GM19397 (cell line): ENCODE data around the gene TMSB4X.
"Not testable (repeated sequence)": the region's sequence is repeated elsewhere in the genome, so short reads cannot be mapped to it uniquely, and the experiment has no call there.

ENCODE experiments used
- ATAC-seq: cut with Tn5 transposase; IDR thresholded peaks from one replicate; pipeline ENCODE4 v1.9.1; 2021; ENCODE audit warnings: mild to moderate bottlenecking, moderate library complexity; ENCODE audit not compliant: unreplicated experiment

The TMSB4X gene

DNA sequence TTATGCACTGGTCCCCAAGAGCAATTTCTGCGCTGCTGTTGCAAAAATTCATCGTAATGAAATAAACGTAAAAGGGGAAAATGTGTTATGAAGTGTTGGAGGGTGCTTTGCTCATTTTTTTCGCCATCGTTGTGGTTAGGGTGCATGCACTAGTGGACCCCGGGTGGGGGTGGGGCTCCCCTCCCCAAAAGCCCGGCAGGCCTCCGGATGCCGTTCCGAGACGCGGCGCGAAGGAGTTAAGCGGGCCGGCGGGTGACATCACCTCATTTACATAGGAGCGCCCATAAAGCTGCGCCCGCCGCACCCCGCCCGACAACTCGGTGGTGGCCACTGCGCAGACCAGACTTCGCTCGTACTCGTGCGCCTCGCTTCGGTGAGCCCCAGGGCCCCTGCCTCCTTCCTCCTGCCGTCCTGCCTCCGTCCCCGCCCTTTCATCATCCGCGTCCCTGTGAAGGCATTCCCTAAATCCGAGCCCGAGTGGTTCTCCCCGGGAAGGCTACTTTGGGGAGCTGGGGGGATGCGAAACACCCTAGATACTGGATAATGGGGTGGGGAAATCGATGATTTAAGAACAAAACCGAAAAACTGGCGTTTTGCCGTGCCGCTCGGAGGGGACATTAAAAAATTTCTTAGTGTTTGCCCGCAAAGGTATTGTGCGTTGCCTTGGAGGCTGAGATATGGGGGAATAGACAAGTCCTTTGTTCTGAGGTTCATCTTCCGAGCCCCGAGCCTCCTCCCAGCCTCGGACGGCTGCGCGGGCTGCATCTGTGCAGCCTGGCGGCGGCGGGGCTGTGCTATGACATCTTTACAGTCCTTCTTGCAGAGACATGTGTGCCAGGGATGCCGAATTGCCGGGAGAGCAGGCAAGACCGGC is at the start of gene TMSB4X:
TMSB4X (plus strand) TSS at position 315 of the 874 bp plus-strand sequence.
- peak; percentile 41 for ATAC-seq

DNA sequence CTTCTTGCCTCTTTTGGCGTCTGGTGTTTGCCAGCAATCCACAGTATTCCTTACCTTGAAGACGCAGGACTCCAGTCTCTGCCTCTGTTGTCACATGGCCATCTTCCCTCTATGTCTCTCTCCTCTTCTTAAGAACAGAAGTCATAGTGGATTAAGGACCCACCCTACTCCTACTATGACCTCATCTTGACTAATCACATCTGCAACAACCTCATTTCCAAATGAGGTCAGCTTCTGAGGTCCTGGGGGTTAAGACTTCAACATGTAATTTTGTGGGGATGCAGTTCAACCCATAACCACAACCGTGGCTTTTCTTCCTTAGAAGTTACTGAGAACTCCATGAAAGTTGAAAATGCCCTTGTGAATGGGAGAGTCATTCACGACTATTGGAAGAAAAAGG is 45.2 kb upstream of the TMSB4X start:
- no peak for ATAC-seq

DNA sequence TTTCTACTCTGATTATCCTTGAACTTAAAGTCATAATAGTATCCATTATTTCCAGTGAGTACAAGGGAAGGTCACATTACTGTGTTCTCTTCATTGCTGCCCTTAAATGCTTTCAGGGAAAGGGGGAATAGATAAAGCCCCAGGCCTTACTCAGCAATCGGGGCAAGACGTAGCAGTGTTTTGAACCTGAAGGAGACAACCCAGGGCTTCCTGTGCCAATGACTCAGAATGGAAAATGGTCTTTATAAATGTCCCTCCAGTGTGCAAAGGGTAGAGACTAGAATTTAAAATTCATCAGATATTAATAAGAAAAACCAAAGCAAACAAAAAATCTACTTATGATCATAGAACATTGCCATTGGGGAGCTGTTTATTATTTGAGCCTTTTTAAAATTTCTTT is 44.8 kb upstream of the TMSB4X start:
- no peak for ATAC-seq

DNA sequence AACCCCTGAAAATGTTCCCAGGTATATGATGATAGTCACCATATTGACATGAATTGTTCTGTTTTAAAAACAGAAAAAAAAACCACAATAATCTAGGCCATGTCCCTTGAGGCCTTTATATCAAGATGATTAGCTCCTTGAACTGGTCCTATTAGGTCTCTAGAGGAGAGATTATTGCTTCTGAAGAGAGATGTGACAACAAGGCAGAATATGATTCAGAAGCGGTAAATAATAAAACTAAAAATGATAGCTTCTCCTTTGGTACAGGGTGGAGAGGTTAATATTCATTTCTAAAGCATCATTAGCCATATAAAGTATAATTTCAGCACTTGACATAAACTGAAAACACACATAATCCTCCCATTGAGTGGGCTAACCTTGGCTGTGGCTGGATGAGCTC is 42.7 kb upstream of the TMSB4X start:
- ATAC-seq, result no peak

DNA sequence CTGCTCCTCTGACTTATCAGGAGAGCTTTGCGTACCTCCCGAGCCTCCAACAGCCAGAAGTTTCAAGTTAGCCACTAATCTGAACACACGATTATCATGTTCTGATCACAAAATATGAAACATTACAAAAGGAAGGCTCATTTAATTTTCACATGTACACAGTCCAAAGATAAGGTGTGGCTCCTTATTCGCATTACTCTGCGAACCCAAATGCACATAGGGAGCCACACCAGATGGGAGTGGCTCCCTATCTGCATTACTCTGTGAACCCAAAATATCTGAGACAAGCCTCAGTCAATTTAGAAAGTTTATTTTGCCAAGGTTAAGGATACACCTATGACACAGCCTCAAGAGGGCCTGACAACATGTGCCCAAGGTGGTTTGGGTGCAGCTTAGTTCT is 40.1 kb upstream of the TMSB4X start:
- no peak for ATAC-seq

DNA sequence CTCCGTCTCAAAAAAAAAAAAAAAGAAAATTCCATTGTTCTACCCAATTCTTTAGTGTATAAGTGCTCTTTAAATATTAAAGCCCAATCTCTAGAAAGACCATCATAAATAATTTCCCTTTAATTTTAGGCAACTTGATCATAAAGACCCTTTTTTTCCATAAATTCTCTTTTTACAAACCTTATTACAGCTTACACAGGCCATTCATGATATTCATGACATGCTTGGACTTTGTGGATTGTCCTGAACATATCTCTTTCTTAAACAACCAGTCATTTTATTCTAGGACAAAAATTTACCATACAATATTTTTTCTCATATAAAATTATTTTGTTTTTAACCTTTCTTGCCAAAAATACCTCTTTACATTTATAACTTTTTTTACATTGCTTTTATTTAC is 38.0 kb upstream of the TMSB4X start:
- no peak for ATAC-seq

DNA sequence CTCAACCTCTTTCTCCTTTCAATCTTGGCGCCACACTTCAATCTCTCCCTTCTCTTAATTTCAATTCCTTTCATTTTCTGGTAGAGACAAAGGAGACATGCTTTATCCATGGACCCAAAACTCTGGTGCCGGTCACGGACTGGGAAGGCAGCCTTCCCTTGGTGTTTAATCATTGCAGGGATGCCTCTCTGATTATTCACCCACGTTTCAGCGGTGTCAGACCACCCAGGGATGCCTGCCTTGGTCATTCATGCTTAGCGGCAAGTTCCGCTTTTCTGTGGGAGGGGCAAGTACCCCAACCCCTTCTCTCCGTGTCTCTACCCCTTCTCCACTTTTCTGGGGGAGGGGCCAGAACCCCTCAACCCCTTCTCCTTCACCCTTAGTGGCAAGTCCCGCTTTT is 34.4 kb upstream of the TMSB4X start:
- ATAC-seq, result not testable (repeated sequence)

DNA sequence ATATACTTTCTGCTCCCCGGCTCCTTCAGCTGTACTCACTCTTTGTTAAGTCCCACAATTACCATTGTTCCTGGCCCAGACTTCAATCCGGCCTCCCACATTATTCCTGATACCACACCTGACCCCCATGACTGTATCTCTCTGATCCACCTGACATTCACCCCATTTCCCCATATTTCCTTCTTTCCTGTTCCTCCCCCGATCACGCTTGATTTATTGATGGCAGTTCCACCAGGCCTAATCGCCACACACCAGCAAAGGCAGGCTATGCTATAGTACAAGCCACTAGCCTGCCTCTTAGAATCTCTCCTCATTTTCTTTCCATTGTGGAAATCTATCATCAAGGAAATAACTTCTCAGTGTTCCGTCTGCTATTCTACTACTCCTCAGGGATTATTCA is 31.3 kb upstream of the TMSB4X start:
- ATAC-seq, result not testable (repeated sequence)

DNA sequence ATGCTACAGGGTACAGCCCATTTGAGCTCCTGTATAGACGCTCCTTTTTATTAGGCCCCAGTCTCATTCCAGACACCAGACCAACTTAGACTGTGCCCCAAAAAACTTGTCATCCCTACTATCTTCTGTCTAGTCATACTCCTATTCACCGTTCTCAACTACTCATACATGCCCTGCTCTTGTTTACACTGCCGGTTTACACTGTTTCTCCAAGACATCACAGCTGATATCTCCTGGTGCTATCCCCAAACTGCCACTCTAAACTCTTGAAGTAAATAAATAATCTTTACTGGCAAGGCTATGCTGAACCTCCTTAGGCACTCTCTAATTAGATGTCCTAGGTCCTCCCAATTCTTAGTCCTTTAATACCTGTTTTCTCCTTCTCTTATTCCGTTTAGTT is 30.5 kb upstream of the TMSB4X start:
- not testable (repeated sequence) for ATAC-seq

DNA sequence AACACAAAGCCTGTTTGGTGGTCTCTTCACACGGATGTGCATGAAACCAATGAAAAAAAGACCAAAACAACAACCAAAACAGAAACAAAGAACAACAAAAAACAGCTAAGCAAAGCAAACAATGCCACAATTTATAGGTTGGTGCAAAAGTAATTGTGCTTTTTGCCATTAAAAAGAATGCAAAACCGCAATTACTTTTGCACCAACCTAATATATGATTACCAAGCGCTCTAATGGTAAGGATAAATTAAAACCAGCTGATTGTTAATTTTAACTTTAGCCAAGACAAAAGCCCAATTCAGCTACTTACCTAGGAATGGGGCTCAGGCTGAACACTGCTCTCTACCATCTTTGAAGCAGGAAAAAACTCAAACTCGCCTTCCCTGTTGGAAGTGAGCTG is 29.4 kb upstream of the TMSB4X start:
- ATAC-seq, result no peak

DNA sequence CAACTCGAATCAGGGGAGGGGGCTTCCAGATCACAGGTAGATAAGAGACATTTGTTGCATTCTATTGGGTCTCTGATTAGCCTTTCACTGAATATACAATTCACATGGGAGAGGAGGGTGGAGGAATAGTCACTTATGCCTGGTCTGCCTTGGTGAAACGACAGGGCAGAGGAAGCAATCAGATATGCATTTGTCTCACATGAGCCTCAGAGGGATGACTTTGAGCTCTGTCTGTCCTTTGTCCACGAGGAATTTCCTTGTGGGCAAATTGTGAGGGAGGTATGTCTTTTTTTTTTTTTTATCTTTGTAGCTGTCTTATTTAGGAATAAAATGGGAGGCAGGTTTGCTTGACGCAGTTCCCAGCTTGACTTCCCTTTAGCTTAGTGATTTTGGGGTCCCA is 28.5 kb upstream of the TMSB4X start:
- no peak for ATAC-seq

DNA sequence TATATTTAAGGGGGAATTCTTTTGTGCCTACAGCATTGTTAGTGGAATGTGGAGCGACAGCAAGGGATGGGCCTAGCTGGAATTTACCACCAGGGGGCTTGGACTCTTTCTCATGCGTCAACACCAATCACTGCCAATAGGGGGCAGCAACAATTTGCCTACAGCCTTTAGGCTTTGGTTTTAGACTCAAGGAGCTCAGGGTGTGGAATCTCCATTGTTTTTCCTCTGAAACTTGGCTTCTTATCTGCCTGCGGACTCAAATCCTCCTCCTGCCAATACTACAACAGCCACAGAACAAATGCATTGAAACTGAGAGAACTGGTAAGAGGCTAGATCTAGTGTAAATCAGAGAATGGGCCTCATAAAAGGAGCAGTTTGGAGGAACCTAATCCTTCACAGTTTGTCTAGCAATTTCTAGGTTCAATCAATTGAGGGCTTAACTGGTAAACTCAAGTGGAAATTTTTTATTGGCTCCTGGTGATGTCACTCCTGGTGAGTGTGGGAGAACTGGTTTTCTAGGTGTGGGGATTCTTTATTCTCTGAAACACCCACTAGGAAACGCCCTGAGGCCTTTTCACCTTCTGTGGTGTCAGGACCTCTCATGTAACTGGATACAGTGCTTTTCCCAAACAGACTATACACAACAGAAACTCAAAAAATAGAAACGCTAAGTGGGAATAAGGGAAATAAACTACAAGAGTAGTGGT is 27.9 kb upstream of the TMSB4X start:
- ATAC-seq, result no peak

DNA sequence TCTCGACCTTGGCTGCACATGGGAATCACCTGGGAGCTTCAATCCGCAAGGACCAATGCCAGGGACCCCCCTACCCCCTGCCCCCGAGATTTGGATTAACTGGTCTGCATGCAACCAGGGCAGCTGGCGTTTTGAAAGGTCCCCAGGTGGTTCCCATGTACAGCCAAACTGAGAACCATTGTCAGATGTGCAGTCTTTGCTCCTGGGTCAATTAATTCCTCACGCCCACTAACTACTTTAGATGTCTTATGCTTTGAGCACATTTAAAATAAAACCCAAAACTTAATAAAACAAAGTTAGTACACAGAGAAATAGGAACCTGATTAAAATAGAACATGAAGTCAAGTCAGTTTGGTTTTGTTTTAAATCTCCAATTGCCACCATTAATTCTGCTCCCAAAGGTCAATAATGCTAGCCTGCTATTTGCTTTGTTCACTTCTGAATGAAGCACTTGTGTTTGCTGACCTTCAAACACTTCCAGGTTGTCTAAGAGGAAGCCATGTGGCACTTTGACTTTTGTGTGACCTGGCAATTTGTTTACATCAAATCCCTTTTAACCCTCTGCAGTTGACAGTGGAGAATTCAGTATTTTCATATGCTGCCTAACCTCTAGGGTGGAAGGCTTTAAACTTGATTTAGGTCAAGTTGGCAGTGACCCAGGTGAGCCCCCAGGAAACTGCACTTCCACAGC is 27.2 kb upstream of the TMSB4X start:
- no peak for ATAC-seq

DNA sequence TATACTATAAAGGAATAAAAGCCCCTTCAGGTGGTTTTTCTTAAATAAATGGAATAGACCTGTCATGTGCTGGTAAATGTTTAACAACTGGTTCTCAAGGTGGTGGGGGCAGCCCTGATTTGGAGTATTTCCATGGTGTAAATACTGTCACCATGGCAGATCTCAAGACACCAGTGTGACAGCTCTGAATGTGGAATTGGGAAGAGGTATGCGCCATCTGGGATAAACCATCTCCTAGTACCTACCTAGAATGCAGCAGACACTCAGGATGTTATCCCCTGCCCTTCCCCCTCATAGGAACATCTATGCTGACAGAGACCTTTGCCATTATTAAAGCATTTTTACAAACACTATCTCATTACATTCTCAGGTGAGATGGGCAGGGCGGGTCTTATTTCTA is 26.4 kb upstream of the TMSB4X start:
- ATAC-seq, result no peak

DNA sequence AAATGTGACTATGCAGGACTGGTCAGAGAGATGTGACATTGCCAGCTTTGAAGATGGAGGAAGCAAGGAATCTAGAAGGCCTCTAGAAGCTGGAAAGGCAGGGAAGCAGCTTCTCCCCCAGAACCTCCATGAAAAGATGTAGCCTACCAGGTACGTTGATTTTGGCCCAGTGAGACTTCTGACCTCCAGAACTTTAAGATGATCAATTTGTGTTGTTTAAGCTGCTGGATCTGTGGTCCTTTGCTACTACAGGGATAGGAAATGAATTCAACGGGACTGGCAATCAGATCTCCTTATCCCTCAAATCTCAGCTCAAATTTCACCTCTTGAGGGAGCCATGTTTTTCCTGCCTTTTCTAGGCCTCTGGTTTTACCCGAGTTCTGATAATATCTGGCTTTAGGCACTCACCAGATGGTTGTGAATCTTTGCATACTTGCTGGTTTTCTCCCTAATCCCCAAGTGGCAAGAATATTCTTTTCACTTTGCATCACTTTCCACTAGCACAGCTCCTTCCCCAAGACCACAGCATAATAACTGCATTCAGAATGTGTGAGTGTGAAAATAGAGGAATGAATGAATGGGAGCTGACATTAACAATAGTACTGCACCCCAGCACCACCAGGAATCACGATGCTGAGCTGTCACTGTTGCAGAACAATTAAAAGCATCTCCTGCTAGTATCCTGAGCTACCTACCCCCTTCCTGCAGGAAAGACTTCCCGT is 25.5 kb upstream of the TMSB4X start:
- ATAC-seq, result no peak

DNA sequence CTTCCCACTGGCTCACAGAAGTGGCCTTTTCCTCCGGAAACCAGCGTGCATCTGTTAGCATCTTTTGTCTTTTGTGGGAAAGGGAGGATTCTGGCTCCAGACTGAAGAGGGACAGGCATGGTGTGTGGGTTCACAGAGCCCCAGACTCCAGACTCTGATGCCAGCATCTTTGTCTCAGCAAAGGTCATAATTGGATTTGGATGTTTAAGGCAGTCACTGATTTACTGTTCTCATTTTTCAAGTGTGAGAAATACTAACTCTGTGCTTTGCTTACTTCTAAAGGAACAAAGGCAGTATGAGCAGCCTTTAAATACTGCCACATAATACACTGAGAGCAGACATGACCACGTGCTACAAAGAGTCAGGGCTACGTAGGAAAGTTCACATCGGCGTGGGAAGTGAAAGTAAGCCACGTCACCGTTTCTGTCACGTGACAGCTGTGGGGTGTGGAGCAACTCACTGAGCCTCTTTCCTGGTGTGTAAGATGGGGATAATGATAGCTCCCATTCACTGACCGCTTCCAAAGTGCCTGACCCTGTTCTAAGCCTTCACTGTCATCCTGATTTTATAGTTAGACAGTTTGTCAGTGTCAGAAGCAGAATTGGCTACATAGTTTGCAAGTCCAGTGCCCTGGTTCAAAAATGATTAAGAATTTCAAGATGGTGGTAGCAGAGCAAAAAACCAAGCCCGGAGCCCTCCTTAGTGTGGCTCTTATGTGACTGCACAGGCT is 24.8 kb upstream of the TMSB4X start:
- ATAC-seq, result no peak

DNA sequence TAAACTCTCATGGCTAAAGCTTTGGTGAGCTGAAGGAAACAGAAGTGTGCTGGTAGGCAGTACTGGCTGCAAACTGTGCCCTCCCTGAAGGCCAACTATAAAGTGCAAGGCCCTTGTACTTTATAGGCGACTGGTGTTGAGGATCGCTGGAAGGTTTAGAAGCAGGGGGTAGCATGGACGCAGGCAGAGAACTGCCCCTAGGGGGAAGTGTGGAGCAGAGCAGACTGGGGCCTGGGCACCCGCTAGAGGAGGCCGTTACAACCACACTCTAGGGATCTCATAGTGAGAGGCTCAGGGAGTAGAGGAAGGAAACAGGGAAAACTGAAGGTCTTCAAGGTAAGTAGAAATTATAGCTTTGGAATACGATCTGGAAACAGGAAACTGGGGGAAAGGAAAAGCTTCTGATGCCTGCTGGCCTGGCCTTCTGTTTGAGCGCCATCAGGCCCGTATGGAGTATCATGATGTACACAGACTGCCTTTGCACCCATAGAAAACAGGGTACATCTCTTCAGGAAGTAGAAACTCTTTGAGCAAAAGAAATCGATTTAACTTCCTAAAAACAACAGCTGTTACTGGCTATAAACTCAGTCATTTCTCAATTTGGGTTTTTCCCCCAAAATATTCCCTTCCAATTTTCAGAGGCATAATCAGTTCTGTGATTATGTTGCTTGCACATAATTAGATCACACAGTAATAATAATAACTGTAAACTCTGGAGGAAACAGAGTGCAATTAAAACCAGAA is 23.9 kb upstream of the TMSB4X start:
- ATAC-seq, result no peak

DNA sequence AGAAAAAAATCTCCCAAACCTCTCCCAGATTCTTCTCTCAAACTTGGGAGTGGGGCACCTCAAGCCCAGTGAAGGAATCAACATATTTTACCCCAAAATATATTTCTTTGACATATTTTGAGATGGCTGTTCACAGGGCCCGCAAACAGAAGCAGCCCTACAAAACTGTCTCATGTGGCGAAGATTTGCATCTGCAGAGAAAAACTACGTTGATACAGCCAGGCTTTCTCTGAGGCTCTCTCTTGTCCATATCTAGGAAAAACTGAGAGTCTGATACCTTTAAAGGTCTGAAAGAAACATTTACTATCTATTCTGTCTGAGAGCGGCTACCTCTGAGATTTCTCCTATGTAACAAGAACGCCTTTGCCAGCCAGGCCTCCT is 23.3 kb upstream of the TMSB4X start:
- no peak for ATAC-seq

DNA sequence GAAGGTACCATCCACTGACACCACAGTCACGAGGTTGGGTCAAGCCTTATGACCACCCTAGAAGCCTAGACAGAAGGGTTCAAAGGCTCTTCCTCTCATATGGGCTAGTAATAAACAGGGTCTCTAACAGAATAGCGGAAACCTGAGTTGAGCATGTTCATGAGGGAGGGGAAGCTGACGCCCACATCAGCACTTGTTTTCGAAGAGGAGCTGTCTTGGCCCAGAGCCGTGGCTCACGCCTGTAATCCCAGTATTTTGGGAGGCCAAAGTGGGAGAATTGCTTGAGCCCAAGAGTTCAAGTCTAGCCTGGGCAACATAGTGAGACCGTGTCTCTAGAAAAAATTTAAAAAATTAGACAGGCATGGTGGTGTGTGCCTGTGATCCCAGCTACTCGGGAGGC is 21.5 kb upstream of the TMSB4X start:
- no peak for ATAC-seq

DNA sequence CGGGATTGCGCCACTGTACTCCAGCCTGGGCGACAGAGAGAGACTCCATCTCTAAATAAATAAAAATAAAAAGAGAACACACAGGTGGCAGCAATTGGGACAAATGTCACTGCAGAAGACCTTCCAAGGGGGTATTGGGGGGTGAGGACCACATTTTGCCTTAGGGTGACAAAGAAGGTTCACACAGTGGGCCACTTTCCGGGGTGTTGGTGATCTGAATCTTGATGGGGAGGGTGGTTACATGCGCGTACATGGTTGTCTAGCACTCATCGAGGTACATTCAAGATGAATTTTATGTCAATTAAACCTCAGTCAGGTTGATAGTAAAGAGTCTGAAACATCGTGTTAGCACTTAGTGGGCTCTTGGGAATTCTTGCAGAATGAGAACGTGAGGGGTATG is 20.5 kb upstream of the TMSB4X start:
- ATAC-seq, result no peak
